HS-5 (cell line): ENCODE data around the gene ZNF662.
A peak's percentile ranks its signal among the peaks of the same experiment; 100 is the strongest.

ENCODE experiments used
- DNase-seq: peaks from one replicate; pipeline ENCODE4 v3.0.0-alpha.2; 2012; ENCODE audit warnings: low read depth

Gene ZNF662

DNA sequence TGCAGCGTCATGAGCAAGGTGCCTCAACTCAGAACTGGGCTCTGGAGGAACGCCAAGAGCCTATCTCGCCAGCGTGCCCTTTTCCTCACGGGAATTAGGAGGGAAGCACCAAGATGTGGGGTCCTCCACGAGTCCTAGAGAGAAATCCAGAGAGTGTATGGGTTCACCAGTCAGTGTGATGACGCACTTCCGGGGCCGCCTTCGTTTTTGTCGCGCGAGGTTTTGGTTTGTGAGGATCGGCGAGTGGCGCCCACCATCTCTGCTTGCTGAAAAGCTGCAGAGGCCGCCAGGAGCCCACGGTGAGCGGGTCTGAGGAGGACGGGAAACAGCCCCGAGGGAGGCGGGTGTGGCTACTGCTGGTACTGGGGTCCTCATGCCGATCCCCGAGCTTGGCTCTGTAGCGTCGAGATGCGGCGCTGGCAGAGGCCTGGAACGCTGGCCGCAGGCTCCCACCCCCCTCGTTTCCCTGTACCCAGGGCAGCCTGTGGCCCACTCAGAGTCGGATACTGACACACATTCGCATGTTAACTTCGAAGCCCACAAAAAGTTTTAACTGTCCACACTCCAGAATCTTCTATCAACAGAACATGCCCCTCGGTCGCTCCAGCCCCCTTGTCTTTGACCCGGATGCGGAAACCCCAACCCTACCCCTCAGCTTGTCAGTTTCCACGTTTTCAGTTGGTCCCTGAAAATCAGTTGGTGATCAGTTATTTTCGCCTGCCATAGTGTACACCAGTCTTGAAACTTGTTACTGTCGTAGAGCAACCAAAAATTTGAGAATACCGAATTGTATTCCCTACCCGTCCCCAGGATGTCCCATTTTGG is 30.4 kb downstream of the ZNF662 start:
- DNase-seq = no peak

DNA sequence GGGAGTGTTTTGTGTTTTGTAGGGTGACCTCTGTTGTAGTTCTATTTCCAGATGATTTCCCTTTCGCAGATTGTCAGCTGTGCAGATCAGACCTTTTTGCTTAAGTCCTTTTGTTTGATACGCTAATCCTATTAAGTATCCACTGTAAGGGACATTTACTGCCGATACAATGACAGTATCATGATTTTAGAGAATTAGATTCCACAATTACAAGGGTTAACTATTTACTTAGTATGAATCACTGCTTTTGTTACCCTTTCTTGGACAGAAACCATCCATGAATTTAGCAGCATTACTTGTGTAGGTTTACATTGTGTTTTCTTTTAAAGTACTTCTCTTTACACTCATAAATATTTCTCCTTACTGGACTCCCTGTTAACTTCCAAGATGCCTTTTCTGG is 31.4 kb downstream of the ZNF662 start:
- no peak for DNase-seq

DNA sequence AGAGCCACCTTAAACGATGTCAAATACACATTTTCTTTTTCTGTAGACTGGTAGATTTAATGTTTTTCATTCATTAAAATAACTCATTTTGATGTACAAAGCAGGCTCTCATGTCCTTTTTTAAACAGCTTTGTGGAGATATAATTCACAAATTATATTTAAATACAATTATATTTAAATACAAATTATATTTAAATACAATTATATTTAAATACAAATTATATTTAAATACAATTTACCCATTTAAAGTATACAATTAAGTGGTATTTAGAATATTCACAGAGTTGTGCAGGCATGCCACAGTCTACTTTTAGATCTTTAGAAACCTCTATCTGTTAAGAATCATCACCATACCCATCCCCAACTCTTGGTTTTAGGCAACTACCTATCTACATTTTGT is 36.8 kb downstream of the ZNF662 start:
- no peak for DNase-seq

DNA sequence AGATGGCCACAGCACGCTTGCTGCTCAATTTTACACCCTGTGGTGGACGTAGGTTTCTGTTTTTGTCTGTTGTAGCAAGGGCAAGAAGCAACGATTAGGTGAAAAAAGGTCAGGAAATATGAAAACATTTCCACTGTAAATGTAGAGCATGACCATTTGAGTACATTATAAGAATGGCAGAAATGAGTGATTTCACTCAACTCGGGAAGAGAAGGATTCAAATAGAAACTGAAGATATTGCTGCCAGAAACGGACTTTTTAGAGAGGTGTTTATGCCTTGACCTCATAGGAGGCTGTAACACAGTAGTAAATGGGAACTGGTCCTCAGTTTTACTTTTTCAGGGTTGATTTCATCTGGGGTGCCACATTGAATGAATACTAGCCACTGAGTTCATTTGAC is 40.1 kb downstream of the ZNF662 start:
- no peak for DNase-seq

DNA sequence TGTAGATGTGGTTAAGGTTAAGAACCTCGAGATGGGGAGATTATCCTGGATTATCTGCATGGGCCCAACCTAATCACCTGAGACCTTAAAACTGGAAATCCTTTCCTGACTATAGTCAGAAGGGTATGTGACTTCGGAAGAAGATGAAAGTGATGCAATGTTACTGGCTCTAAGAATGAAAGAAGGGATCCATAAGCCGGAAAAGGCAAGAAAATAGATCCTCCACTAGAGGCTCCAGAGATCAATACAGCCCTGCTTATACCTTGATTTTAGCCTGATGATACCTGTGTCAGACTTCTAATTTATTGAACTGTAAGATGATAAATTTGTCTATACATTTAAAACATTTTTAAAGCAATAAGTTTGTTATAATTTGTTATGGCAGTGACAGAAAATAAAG is 51.6 kb downstream of the ZNF662 start:
- DNase-seq = no peak

DNA sequence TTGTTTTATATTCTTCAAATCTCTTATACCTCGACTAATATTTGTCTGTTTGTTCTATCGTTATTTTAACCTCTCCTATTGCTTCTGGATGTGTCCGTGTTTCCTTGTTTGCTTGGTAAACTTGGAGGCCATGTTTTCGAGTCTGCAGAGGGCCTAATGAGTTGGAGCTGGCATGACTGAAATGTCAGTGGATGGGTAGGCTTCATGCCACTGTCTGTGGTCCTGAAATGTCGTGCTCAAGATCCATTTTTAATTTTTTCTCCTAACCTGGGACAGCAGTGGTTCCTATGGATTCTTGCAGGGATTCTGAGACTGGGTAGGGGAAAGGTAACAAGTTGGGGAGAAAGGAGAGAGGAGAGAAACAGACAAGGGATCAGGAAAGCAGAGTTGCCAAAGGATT is 54.3 kb downstream of the ZNF662 start:
- DNase-seq = no peak

DNA sequence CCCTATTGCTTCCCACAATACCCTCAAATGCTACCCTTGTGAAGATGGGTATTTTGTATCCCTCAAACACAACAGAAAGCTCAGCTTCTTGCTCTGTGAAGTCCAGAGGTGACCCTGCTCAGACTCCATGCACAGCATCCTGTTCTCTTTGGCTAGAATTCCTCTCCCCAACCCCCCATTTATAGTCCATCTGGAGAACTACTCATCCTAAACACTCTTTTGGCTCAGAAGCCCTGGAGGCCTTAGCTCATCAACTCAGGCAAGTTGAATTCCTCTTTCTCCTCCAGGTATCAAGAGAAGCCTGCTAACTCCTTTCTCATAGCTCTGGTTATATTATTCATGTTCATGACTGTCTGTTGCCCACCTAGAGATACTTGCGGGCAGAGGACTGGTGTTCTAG is 54.8 kb downstream of the ZNF662 start:
- no peak for DNase-seq

DNA sequence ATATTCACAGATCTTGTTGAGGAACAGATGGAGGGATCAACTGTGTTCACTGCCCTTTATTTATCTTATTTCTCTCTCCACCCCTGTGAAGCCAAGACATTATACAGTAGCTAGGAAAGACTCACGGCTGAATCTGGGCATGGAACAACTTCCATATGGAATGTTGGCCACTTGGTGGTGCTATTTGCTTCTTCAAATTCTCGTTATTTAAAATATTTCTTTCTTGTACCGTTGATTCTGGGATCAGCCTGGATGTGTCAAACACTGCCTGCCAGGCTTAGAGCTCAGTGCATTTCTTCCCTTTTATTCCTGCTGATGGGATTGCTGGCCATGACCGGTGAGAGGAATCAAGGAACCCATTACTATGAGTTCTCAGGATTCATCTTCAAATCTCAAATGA is 55.7 kb downstream of the ZNF662 start:
- peak; percentile 18 for DNase-seq

DNA sequence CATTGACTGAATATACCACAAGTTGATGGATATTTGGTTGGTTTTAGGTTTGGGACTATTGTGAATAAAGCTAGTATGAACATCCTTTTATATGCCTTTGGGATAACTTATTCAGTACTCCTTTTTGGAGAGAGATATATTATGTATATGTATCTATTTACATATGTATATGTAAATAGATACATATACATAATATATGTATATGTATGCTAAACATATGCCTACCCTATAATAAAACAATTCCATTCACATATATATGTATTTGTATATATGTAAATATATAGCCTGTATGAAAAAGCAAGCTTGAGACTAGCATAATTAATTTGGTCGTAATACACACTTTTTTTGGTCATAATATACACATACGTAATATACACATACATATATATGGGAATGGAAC is 57.3 kb downstream of the ZNF662 start:
- DNase-seq = no peak

DNA sequence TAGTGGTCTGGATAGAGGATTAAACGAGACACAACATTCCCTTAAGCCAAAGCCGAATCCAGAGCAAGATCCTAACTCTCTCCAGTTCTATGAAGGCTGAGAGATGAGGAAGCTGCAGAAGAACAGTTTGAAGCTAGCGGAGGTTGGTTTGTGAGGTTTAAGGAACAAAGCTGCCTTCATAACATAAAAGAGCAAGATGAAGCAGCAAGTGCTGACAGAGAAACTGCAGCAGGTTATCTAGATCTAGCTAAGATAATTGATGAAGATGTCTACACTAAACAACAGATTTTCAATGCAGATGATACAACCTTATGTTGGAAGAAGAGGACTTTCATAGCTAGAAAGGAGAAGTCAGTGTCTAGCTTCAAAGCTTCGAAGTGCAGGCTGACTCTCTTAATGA is 58.3 kb downstream of the ZNF662 start:
- DNase-seq = no peak
